ENCODE measurements around the gene KRT23.

The KRT23 gene

DNA sequence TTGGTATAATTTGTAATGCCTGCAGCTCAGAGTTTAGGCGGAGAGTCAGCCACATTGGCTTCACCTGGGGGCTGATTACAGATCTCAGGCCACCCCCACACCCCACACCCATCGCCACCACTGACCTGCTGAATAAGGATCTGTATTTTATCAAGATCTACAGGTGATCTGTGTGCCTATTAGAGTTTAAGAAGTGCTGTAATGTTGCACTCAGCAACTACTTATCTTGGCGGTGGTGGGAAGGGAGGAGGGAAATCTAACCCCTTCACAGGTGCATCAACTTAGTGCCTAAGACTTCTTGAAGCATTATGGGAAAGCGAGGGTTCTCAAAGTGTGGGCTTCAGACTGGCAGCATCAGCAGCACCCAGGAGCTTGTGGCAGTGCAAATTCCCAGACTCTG is 34.9 kb downstream of the KRT23 start:
- H3K4me3 ChIP-seq (ENCODE audit: low read length in 2 of 2): peak overlapping the region; percentile 63 to 64
- peaks cover 18 to 39% of the 10 kb centered on the region in 2 donors for H3K4me1 ChIP-seq (ENCODE audit: control insufficient read depth in 2 of 2, insufficient read depth in 2 of 2, low read length in 2 of 2)
- H3K9ac ChIP-seq (ENCODE audit: low read depth in 1 of 2, low read length in 2 of 2): peak overlapping the region; percentile 63 to 81
- H3K27ac ChIP-seq (ENCODE audit: low read depth in 2 of 2, low read length in 2 of 2): peak overlapping the region; percentile 96 to 97
- H3K36me3 ChIP-seq (ENCODE audit: control insufficient read depth in 2 of 2, insufficient read depth in 2 of 2, low read length in 2 of 2): no peaks in the 10 kb centered on the region
- no peaks in the 10 kb centered on the region for H3K9me3 ChIP-seq (ENCODE audit: control insufficient read depth in 2 of 2, low read length in 2 of 2)
- H3K27me3 ChIP-seq (ENCODE audit: control insufficient read depth in 2 of 2, insufficient read depth in 2 of 2, low read length in 2 of 2): peaks cover 0 to 2% of the 10 kb centered on the region in 2 donors

GRCh38 chr17:40901981-40902474 is 35.4 kb downstream of the KRT23 start:
- H3K4me3 ChIP-seq (ENCODE audit: low read length in 2 of 2): peak overlapping the region; percentile 63 to 64
- peak overlapping the region; percentile 63 to 81 for H3K9ac ChIP-seq (ENCODE audit: low read depth in 1 of 2, low read length in 2 of 2)
- H3K4me1 ChIP-seq (ENCODE audit: control insufficient read depth in 2 of 2, insufficient read depth in 2 of 2, low read length in 2 of 2): peaks cover 18 to 39% of the 10 kb centered on the region in 2 donors
- H3K27ac ChIP-seq (ENCODE audit: low read depth in 2 of 2, low read length in 2 of 2): peak overlapping the region; percentile 96 to 97
- no peaks in the 10 kb centered on the region for H3K36me3 ChIP-seq (ENCODE audit: control insufficient read depth in 2 of 2, insufficient read depth in 2 of 2, low read length in 2 of 2)
- H3K27me3 ChIP-seq (ENCODE audit: control insufficient read depth in 2 of 2, insufficient read depth in 2 of 2, low read length in 2 of 2): peaks cover 0 to 2% of the 10 kb centered on the region in 2 donors
- H3K9me3 ChIP-seq (ENCODE audit: control insufficient read depth in 2 of 2, low read length in 2 of 2): no peaks in the 10 kb centered on the region

DNA sequence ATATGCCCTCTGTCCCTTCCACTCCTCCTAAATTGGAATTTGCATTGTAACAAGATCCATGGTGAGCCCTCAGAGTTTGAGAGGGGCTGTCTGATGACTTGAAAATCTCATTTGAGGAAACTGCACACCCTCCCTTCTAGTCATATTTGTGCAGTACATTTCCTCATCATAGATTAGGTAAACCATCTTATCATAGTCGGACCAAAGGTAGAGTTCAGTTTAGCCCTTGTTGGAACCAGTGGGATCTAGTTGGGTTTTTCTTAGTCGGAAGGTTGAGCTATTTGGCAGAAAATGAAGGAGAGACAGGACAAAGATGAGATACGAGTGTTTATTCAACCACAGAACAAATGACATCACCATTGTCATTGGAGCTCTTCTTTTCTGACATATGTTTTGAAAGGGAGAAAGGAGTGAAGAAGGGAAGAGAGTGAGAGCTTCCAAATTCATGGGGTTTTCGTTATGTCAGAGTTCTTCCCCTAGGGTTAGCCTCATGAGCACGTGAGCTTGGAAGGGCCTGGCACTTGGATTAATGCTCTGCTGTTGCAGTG is 36.6 kb downstream of the KRT23 start:
- Histone ChIP-seq H3K36me3 (ENCODE audit: control insufficient read depth in 2 of 2, insufficient read depth in 2 of 2, low read length in 2 of 2) (no peaks in the 10 kb centered on the region), H3K4me3 (ENCODE audit: low read length in 2 of 2) (peak overlapping the region; percentile 1 to 34), H3K9me3 (ENCODE audit: control insufficient read depth in 2 of 2, low read length in 2 of 2) (no peaks in the 10 kb centered on the region), H3K4me1 (ENCODE audit: control insufficient read depth in 2 of 2, insufficient read depth in 2 of 2, low read length in 2 of 2) (peaks cover 18 to 39% of the 10 kb centered on the region in 2 donors), H3K9ac (ENCODE audit: low read depth in 1 of 2, low read length in 2 of 2) (peak overlapping the region in 1 of 2 donors; percentile 25), H3K27ac (ENCODE audit: low read depth in 2 of 2, low read length in 2 of 2) (peak overlapping the region; percentile 81 to 96), H3K27me3 (ENCODE audit: control insufficient read depth in 2 of 2, insufficient read depth in 2 of 2, low read length in 2 of 2) (peaks cover 0 to 2% of the 10 kb centered on the region in 2 donors)

DNA sequence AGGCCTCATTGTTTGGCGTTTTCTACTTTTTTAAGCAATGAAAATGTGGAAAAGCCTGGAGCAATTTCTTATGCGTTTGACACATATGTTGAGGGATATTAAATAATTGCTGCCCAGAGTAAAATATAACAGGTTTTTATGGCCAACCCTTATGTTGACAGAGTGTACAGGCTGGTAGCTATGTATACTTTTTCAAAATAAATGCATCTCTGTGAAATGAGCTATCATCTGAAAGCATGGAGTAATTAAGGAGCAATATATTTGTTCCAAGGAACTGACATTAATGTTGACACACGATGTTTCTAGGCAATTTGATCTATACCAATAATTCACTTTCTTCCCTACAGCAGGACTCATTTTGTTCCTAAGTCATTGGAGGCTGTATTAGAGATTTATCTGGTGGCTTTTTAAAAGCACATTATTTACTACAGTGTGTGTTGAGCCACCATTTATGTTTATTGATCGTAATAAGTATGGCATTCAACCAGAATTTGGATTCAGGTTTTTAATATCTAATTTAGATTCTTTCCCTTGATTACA is 40.5 kb downstream of the KRT23 start:
- peaks cover 4 to 13% of the 10 kb centered on the region in 2 donors for H3K4me1 ChIP-seq (ENCODE audit: control insufficient read depth in 2 of 2, insufficient read depth in 2 of 2, low read length in 2 of 2)
- no peaks in the 10 kb centered on the region for H3K9me3 ChIP-seq (ENCODE audit: control insufficient read depth in 2 of 2, low read length in 2 of 2)
- no peaks in the 10 kb centered on the region for H3K36me3 ChIP-seq (ENCODE audit: control insufficient read depth in 2 of 2, insufficient read depth in 2 of 2, low read length in 2 of 2)
- no peak overlapping the region for H3K4me3 ChIP-seq (ENCODE audit: low read length in 2 of 2)
- H3K9ac ChIP-seq (ENCODE audit: low read depth in 1 of 2, low read length in 2 of 2): no peak overlapping the region
- peaks cover 0 to 3% of the 10 kb centered on the region in 2 donors for H3K27me3 ChIP-seq (ENCODE audit: control insufficient read depth in 2 of 2, insufficient read depth in 2 of 2, low read length in 2 of 2)
- no peak overlapping the region for H3K27ac ChIP-seq (ENCODE audit: low read depth in 2 of 2, low read length in 2 of 2)

DNA sequence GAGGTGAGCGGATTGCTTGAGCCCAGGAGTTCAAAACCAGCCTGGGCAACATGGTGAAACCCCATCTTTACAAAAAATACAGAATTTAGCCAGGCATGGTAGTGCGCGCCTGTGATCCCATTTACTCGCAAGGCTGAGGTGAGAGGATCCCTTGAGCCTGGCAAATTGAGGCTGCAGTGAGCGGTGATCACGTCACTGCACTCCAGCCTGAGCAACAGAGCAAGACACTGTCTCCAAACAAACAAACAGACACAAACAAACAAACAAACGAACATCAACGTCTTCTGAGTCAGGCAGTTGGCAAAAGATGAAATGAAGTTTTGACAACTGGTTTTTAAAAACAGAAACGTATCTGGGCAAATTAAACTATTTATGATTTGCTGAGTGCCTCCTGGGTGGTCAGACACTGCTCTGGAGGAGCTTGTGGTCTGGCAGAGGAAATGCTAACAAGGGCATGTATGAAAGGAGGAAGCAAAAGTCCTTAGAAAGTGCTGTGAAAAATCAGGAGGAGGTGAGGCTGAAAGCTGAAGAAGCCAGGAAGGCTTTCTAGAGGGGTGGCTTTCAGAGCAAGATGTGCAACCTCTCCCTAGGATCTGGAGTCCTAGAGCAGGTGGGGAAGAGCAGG is 42.2 kb downstream of the KRT23 start:
- Histone ChIP-seq H3K4me3 (ENCODE audit: low read length in 2 of 2) (no peak overlapping the region), H3K9me3 (ENCODE audit: control insufficient read depth in 2 of 2, low read length in 2 of 2) (no peaks in the 10 kb centered on the region), H3K27me3 (ENCODE audit: control insufficient read depth in 2 of 2, insufficient read depth in 2 of 2, low read length in 2 of 2) (peaks cover 0 to 8% of the 10 kb centered on the region in 2 donors), H3K4me1 (ENCODE audit: control insufficient read depth in 2 of 2, insufficient read depth in 2 of 2, low read length in 2 of 2) (no peaks in the 10 kb centered on the region), H3K9ac (ENCODE audit: low read depth in 1 of 2, low read length in 2 of 2) (no peak overlapping the region), H3K27ac (ENCODE audit: low read depth in 2 of 2, low read length in 2 of 2) (no peak overlapping the region), H3K36me3 (ENCODE audit: control insufficient read depth in 2 of 2, insufficient read depth in 2 of 2, low read length in 2 of 2) (no peaks in the 10 kb centered on the region)

- Histone ChIP-seq H3K4me3 (ENCODE audit: low read length in 2 of 2) (no peak overlapping the region), H3K27me3 (ENCODE audit: control insufficient read depth in 2 of 2, insufficient read depth in 2 of 2, low read length in 2 of 2) (peaks cover 0 to 6% of the 10 kb centered on the region in 2 donors), H3K36me3 (ENCODE audit: control insufficient read depth in 2 of 2, insufficient read depth in 2 of 2, low read length in 2 of 2) (no peaks in the 10 kb centered on the region), H3K4me1 (ENCODE audit: control insufficient read depth in 2 of 2, insufficient read depth in 2 of 2, low read length in 2 of 2) (peaks cover 5 to 11% of the 10 kb centered on the region in 2 donors), H3K27ac (ENCODE audit: low read depth in 2 of 2, low read length in 2 of 2) (no peak overlapping the region), H3K9me3 (ENCODE audit: control insufficient read depth in 2 of 2, low read length in 2 of 2) (no peaks in the 10 kb centered on the region), H3K9ac (ENCODE audit: low read depth in 1 of 2, low read length in 2 of 2) (no peak overlapping the region)
Observed at GRCh38 chr17:40888196-40888720, 49.2 kb downstream of the KRT23 start.

- Histone ChIP-seq H3K36me3 (ENCODE audit: control insufficient read depth in 2 of 2, insufficient read depth in 2 of 2, low read length in 2 of 2) (no peaks in the 10 kb centered on the region), H3K27me3 (ENCODE audit: control insufficient read depth in 2 of 2, insufficient read depth in 2 of 2, low read length in 2 of 2) (peaks cover 0 to 2% of the 10 kb centered on the region in 2 donors), H3K27ac (ENCODE audit: low read depth in 2 of 2, low read length in 2 of 2) (peak overlapping the region in 1 of 2 donors; percentile 20), H3K4me1 (ENCODE audit: control insufficient read depth in 2 of 2, insufficient read depth in 2 of 2, low read length in 2 of 2) (peaks cover 7 to 16% of the 10 kb centered on the region in 2 donors), H3K4me3 (ENCODE audit: low read length in 2 of 2) (no peak overlapping the region), H3K9me3 (ENCODE audit: control insufficient read depth in 2 of 2, low read length in 2 of 2) (no peaks in the 10 kb centered on the region), H3K9ac (ENCODE audit: low read depth in 1 of 2, low read length in 2 of 2) (no peak overlapping the region)
Observed at GRCh38 chr17:40886090-40886489, 51.4 kb downstream of the KRT23 start.

- H3K27ac ChIP-seq (ENCODE audit: low read depth in 2 of 2, low read length in 2 of 2): peak within 1 kb of the TSS; percentile 83 to 86
Observed at GRCh38 chr17:40884708-40885512, 52.5 kb downstream of the KRT23 start, which contains the start of gene KRT20. Gene KRT20 (minus strand): TSS chr17:40885242. CDS start chr17:40885185, 57 bp downstream.

DNA sequence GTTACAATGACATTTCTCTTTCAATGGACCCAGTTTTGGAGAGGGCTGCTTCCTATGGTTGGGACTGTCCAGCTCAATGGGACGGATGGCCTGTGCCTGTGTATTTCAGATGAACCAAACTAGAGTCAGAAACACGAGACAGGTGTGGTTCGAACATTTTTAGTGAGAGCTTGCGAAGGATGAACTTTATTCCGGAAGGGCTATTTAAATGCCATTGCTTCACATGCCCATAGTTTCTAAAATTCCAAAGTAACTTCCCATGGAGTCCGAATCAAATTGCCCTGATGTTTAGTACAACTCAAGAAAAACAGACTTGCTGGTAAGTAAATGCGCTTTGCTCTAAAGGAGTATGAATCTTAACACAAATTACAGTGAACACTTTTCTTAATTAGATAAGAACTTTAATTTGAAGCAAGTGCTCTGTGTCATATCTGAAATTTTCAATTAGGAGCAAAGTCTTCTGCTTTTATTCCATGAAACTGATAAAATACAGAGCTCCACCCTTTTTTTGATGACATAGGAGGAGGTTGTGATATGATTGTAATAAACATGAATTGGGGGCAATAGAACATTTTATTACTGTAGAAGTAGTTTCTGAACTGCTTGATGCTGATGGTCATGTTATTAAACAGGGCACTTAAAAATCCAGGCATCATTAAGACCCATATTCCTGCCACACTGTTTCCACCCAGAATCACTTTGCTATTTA is 53.7 kb downstream of the KRT23 start:
- Histone ChIP-seq H3K4me3 (ENCODE audit: low read length in 2 of 2) (peak overlapping the region; percentile 66 to 82), H3K36me3 (ENCODE audit: control insufficient read depth in 2 of 2, insufficient read depth in 2 of 2, low read length in 2 of 2) (peaks cover 5 to 9% of the 10 kb centered on the region in 2 donors), H3K4me1 (ENCODE audit: control insufficient read depth in 2 of 2, insufficient read depth in 2 of 2, low read length in 2 of 2) (peaks cover 7 to 16% of the 10 kb centered on the region in 2 donors), H3K27ac (ENCODE audit: low read depth in 2 of 2, low read length in 2 of 2) (peak overlapping the region; percentile 83 to 86), H3K9me3 (ENCODE audit: control insufficient read depth in 2 of 2, low read length in 2 of 2) (no peaks in the 10 kb centered on the region), H3K27me3 (ENCODE audit: control insufficient read depth in 2 of 2, insufficient read depth in 2 of 2, low read length in 2 of 2) (no peaks in the 10 kb centered on the region), H3K9ac (ENCODE audit: low read depth in 1 of 2, low read length in 2 of 2) (peak overlapping the region; percentile 63 to 69)

More at GRCh38 chr17:40884708-40885512, 52.5 kb downstream of the KRT23 start, which contains the start of gene KRT20:
- Histone ChIP-seq H3K4me3 (ENCODE audit: low read length in 2 of 2) (peak within 1 kb of the TSS; percentile 66 to 82), H3K9me3 (ENCODE audit: control insufficient read depth in 2 of 2, low read length in 2 of 2) (no peaks in the 10 kb centered on the region), H3K36me3 (ENCODE audit: control insufficient read depth in 2 of 2, insufficient read depth in 2 of 2, low read length in 2 of 2) (peaks cover 2% of the 10 kb centered on the region in 2 donors), H3K27me3 (ENCODE audit: control insufficient read depth in 2 of 2, insufficient read depth in 2 of 2, low read length in 2 of 2) (no peaks in the 10 kb centered on the region), H3K4me1 (ENCODE audit: control insufficient read depth in 2 of 2, insufficient read depth in 2 of 2, low read length in 2 of 2) (peaks cover 7 to 16% of the 10 kb centered on the region in 2 donors), H3K9ac (ENCODE audit: low read depth in 1 of 2, low read length in 2 of 2) (peak within 1 kb of the TSS; percentile 61 to 63)
